COR-L47 (cell line): Measurements from ENCODE around the gene KRTAP4-7.
"Not testable (repeated sequence)": the region's sequence is repeated elsewhere in the genome, so short reads cannot be mapped to it uniquely, and the experiment has no call there.

ENCODE experiments used
- DNase-seq: peaks from one replicate; lab custom pipeline; 2025; lab: John Stamatoyannopoulos, UW

The KRTAP4-7 gene

DNA sequence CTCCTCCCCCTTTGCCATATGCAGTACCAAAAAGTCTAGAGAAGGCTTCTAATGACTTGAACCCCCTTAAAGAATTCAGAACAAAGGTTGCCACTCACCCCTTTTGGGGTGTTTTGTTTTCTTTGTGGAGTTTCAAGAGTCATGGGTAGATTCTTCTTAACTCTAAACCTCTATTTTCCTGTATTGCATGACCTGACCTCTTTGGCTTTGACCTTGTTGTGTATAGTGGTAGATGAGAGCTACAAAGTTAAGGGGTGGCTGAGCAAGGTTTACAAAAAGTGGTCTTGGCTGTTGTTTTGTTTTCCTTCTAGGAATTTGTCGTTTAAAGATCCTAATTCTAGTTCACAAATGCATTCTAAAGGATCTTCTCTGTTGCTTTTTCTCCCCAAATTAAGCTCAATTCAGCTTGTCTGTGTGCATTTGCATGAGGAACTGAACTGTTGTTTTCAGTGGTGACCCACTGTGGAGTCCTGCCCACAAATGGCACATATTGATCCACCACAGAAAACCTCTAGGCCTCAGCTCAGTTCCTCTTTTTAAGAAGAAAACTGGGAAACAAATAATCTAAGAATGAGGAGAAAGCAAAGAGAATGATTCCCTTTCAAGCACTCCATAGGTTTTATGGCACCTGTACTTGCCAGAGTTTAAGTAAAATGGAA lies 24.9 kb downstream of the KRTAP4-7 start:
- not testable (repeated sequence) for DNase-seq

DNA sequence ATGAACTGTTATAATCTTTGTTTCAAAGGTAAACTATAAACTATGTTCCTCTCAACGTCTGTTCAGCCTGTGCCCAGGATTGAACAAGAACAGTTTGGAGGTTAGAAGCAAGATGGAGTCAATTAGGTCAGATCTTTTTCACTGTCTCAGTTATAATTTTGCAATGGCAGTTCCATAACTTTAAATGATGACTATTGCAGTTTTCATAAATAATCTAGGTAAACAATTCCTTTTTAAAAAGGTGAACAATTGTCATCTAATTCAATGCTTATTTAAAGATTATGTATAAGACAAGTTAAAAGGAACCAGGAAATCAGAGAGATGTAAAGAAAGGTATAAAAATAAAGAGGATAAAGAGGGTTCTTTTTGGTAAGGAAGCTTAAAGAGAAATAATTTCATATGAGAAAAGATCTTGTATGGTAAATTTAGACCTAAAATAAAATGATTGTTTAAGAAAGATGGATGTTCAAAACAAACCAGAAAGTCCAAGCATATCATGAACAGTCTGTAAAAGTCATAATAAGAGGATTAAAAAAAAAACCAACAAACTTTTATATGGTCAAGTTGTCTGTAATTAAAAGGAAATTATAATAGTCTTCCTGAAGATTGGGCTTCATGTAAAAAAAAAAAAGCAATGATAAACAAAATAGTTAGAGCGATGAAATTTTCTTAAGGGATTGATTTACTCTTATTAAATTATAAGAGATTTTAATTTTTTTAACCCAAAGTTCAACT lies 27.4 kb downstream of the KRTAP4-7 start:
- DNase-seq: no peak

DNA sequence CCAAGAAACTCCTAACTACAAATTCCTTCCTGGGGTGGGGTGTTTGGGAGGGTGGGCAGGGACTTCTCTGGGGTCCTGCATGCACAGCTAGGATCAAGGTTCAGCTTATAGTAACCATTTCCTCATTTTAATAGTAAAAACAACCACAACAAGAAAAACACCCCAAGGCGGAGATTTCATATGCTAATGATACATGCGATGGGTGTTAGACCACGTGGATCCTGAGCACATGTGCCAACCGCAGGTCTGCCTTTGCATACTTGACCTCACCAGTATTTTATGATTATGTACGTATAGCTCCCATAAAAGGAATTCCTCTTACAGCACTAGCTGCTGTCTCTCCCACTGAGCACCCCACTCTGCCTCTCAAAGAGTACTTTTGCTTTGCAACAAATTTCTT lies 32.3 kb downstream of the KRTAP4-7 start:
- DNase-seq: no peak

DNA sequence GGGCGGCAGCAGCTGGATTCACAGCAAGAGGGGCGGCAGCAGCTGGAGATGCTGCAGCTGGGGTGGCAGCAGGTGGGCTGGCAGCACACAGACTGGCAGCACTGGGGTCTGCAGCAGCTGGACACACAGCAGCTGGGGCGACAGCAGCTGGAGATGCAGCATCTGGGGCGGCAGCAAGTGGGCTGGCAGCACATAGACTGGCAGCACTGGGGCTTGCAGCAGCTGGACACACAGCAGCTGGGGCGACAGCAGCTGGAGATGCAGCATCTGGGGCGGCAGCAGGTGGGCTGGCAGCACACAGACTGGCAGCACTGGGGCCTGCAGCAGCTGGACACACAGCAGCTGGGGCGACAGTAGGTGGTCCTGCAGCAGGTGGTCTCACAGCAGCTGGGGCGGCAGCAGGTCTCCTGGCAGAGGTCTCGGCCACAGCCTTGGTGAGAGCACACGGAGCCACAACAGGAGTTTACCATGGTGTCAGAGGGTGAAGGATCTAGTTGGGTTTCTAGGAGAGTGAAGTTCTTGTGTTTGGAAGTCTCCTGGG lies 34.0 kb downstream of the KRTAP4-7 start, which contains the start of gene KRTAP4-11:
Gene KRTAP4-11 (minus strand): TSS at position 528 of the 541 bp plus-strand sequence. CDS start 58 bp downstream, at position 470.
- DNase-seq: not testable (repeated sequence)

DNA sequence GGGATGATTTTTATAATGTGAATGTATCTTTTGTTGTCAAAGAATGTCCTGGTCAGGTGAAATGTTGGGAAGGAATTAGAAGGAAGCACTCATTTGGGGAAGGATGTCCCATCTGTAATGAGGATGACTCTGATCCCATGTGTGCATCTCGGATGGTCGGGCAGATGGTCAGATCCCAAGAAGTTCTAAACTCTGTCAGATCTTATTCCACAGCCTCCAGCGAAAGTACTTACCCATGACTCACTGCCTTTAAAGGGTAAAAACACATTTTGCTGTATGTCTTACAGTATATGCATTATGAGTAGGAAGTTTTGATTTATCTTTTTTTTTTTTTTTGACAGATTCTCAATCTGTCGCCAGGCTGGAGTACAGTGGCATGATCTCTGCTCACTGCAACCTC lies 34.8 kb downstream of the KRTAP4-7 start:
- no peak for DNase-seq

DNA sequence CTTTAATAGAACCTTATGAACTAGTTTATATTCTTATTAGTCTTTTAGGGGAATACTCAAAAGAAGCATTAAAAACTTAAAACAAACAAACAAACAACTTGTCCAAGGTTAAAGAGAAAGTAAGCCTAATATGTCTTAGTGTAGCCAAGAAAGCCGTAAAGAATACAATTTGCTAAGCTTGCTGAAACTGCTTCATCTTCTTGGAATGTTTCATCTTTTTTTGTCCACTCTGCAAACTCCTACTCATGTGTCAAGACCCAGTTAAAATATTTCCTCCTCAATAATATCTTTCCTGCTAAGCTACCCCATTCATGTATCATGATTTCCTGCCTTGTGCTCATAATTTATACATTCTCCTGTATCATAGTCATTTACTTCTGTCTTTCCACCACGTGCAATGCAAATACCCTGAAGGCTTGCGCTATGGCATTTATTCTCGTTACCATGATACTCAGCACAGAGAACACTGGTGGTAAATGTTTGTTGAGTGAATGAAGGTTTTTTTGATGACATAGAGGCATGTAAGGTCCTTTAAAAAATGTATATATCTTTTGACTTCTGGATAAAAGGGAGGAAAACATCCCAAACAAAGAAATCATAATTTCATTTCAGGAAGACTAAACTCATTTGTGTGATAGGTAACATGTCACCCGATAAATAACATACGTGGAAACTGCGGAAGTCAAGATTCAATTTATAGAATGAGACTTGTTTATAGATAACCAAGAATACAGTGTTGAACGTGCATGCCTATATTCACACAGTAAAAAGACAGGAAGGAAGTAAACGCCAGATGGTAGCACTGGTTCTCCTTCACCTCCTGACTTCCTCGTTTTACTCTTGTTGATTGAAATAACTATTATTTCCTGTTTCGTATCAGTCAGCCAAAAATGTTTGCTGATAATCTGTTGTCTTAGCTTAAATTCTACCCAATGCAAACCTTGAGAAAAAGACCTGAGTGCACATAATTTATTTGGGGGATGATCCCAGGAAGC lies 36.0 kb downstream of the KRTAP4-7 start:
- not testable (repeated sequence) for DNase-seq

DNA sequence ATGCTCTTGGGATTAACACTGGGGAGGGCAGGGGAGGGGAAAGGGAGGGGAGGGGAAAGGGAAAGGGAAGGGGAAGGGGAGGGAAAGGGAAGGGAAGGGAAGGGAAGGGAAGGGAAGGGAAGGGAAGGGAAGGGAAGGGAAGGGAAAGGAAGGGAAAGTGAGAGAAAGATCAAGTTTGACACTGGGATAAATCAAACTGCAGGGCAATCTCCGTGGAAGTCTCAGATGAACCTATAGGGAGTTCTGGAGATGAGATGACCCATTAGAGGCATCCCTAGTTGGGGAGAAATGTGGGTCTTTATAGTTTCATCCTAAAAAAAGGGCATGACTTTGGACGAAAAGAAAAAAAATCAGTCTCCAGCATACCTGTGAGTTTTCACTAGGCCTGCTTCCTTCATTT lies 37.8 kb downstream of the KRTAP4-7 start:
- DNase-seq: no peak

DNA sequence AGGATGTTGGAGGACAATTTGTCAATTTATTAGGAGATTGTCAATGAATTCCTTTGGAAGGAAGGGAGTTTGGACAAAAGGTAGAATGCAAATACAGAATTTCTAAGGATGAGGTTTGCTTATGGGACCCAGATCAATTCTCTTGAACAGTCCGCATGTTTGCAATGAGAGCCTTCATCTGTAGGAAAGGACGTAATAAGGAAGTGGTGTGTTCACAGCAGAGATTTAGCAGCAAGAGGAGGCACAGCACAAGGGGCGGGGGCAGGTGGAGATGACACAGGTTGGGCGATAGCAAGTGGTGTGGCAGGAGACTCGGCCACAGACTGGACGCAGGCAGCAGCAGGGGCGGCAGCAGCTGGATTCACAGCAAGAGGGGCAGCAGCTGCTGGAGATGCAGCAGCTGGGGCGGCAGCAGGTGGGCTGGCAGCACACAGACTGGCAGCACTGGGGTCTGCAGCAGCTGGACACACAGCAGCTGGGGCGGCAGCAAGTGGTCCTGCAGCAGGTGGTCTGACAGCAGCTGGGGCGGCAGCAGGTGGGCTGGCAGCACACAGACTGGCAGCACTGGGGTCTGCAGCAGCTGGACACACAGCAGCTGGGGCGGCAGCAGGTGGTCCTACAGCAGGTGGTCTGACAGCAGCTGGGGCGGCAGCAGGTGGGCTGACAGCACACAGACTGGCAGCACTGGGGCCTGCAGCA lies 39.5 kb downstream of the KRTAP4-7 start:
- not testable (repeated sequence) for DNase-seq

DNA sequence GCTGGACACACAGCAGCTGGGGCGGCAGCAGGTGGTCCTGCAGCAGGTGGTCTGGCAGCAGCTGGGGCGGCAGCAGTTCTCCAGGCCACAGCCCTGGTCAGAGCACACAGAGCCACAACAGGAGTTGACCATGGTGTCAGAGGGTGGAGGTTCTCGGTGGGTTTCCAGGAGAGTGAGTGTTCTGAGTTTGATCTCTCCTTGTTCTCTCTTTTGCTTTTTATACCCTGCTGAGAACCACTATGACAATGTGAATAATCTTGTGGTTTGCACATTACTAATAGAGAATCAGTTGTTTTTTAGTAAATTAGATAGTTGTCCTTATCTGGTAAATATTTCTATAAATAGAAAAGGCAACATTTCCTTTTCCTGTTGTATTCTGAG lies 40.0 kb downstream of the KRTAP4-7 start, which contains the start of gene KRTAP4-12:
Gene KRTAP4-12 (minus strand): TSS at position 192 of the 381 bp plus-strand sequence. CDS start 60 bp downstream, at position 132.
- not testable (repeated sequence) for DNase-seq

DNA sequence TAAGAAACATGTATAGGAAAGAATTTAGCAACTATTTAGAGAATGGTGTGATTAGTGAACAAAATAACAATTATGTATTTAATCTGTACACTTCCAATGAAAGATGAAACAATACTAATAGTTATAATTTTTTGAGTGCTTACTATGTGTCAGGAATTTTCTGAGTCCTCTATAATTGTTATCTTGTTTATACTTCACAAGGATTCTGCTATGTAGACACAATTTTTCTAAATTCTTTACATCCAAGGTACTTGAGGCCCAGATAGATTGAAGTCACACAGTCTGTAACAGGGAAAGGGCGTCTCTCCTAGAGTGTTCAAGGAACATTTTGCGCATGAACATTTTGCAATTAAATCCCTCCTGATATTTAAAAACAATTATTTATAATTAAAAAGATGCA lies 41.1 kb downstream of the KRTAP4-7 start:
- no peak for DNase-seq

DNA sequence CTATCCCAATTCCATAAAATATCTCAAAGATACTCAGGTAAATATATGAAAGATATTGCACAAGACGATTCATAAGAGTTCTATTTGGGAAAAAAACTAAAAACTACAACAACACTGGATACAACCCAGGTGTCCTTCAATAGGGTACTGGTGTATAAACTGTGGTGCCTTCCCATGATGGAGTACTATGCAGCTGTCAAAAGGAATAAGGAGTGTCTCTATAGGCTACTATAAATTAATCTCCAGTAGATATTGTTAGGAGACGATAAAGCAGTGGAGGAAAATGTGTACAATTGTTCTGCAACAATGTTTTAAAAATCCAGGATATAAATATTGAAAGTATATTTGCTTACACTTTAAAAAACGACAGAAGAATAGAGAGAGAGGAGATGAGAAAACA lies 42.5 kb downstream of the KRTAP4-7 start:
- DNase-seq: no peak

DNA sequence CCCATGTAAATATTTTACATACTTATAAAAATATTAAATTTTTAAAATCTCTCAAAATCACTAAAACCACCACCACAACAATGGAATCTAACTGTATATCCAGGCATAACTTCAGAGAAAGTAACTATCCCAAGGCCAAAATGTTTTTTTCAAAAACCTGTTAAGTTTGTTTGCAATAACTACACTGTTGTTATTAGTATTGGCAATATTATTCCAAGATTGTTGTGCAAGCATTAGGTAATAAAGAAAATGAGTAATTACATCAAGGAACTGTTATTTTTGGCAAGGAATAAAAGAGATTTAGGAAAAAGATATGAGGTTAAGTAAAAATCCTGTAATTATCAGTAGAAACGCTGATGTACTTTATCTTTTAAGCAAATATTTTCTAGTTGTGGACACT lies 43.4 kb downstream of the KRTAP4-7 start:
- no peak for DNase-seq

DNA sequence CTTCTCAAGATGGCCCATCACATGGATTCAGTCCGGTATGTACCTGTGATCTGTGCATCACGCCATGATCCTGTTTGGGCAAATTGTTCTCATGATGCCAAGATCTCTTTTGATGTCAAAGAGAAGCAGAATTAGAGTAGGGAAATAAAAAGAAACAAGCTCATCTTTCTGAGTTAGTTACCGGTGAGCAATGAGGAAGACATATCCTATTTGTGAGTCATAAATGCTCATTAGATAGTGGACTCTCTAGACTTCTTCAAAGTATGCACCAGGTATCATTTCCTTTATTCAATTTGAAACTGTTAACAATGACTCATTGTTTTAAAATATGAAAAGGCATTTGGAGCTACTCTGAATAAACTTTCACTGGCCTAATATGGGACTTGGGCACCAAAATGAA lies 48.0 kb downstream of the KRTAP4-7 start:
- DNase-seq: no peak

DNA sequence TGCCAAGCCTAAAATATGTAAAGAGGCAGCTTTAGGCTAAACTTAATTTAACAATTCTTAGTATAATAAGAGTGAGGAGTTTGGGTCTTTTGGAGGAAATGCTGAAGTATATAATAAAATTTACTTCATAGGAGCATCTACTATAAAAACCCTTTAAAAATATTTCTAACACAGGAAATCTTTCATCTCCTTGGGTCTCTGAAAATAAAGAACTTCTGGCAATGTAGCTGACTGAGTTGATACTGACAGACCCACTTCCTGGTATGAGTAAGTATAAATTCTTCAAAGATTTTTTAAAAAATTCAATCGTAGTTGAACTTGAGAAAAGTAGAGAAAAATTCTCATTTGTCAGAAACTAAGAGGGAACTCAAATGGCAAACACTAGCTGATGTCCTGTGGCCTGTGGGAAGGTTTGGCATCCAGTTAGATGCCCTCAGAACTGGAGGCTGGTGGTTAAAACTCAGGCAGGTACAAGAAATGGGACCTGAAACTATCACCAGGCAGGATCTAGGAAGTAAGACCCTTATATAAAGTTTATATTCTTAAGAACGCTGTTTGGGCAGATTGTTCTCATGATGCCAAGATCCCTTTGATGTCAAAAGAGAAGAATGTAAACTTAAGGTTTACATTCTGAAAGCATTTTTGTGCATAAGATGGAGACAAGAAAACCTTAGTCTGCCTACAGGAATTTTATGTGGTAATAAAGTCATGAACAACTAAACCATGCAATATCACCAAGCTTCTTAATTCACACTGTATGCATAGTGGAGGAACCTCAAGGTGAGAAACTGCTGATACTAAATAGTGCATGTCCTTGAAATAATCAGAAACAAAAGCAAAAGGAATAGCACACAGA lies 50.2 kb downstream of the KRTAP4-7 start:
- no peak for DNase-seq
